ENCODE results near the gene GRIK4. TPM values are rescaled to one million over a fixed set of nuclear protein-coding genes. Genes with fewer than 3 reads are reported as not detected.

Gene GRIK4
- total RNA-seq, 1 experiment from 2014 or later = not detected

GRCh38 chr11:120972621-120973020 lies 461.1 kb downstream of the GRIK4 start:
- no peaks in the 10 kb centered on the region for H3K79me2 ChIP-seq (ENCODE audit: low read depth)
- POLR2A ChIA-PET (ENCODE audit: unreplicated experiment) = no interaction called here
- H2AFZ ChIP-seq = no peak overlapping the region
- no peak overlapping the region for H3K4me3 ChIP-seq
- H3K9me2 ChIP-seq (ENCODE audit: insufficient read depth) = no peaks in the 10 kb centered on the region
- no peaks in the 10 kb centered on the region for H3K36me3 ChIP-seq (ENCODE audit: low read depth)
- DNase-seq = no peak
- H4K20me1 ChIP-seq (ENCODE audit: insufficient read depth) = no peaks in the 10 kb centered on the region
- intact Hi-C loops (cut with micrococcal nuclease; ENCODE audit: unreplicated experiment) = no loop called here
- H3K4me2 ChIP-seq = no peak overlapping the region
- TF ChIP-seq CTCF (conservative IDR thresholded peaks at IDR 0.05) = no peak
- no peak for TF ChIP-seq EZH2 (IDR thresholded peaks at IDR 0.05; ENCODE audit: low read depth)
- H3K4me1 ChIP-seq (replicated peaks; ENCODE audit: insufficient read depth) = no peaks in the 10 kb centered on the region
- H3K27me3 ChIP-seq (ENCODE audit: insufficient read depth, low read depth) = peaks cover 98% of the 10 kb centered on the region
- CTCF ChIA-PET = no interaction called here
- no peak overlapping the region for H3K27ac ChIP-seq
- no TSS peak for BruUV-seq (replicated peaks)
- no peaks in the 10 kb centered on the region for H3K9me3 ChIP-seq (ENCODE audit: insufficient read depth, low read depth)
- H3F3A ChIP-seq (ENCODE audit: insufficient read depth, low read depth) = no peaks in the 10 kb centered on the region

- Histone ChIP-seq H3K36me3 (ENCODE audit: low read depth) (no peaks in the 10 kb centered on the region), H3F3A (ENCODE audit: insufficient read depth, low read depth) (no peaks in the 10 kb centered on the region), H3K9me3 (ENCODE audit: insufficient read depth, low read depth) (no peaks in the 10 kb centered on the region; the same call in 1 of the 2 replicates), H3K4me1 (replicated peaks; ENCODE audit: insufficient read depth) (no peaks in the 10 kb centered on the region), H3K4me2 (no peak overlapping the region), H3K27ac (no peak overlapping the region), H4K20me1 (ENCODE audit: insufficient read depth) (no peaks in the 10 kb centered on the region), H3K4me3 (no peak overlapping the region), H3K79me2 (ENCODE audit: low read depth) (no peaks in the 10 kb centered on the region), H3K9me2 (ENCODE audit: insufficient read depth) (no peaks in the 10 kb centered on the region), H2AFZ (no peak overlapping the region), H3K27me3 (ENCODE audit: insufficient read depth, low read depth) (peaks cover 98% of the 10 kb centered on the region)
- intact Hi-C loops (cut with micrococcal nuclease; ENCODE audit: unreplicated experiment) = no loop called here
- TF ChIP-seq CTCF (conservative IDR thresholded peaks at IDR 0.05) = no peak
- TF ChIP-seq EZH2 (IDR thresholded peaks at IDR 0.05; ENCODE audit: low read depth) = no peak
- DNase-seq = no peak
- ChIA-PET CTCF (no interaction called here), POLR2A (ENCODE audit: unreplicated experiment) (no interaction called here)
- BruUV-seq (replicated peaks) = no TSS peak
These were observed 462.0 kb downstream of the GRIK4 start for GRCh38 chr11:120973501-120973900.

GRCh38 chr11:120974466-120974865 lies 462.9 kb downstream of the GRIK4 start:
- POLR2A ChIA-PET (ENCODE audit: unreplicated experiment) = no interaction called here
- no peak for DNase-seq

More at GRCh38 chr11:120974466-120974865, 462.9 kb downstream of the GRIK4 start:
- Histone ChIP-seq H3K27ac (no peak overlapping the region), H3K27me3 (ENCODE audit: insufficient read depth, low read depth) (peaks cover 98% of the 10 kb centered on the region), H2AFZ (no peak overlapping the region), H3K9me2 (ENCODE audit: insufficient read depth) (no peaks in the 10 kb centered on the region), H3F3A (ENCODE audit: insufficient read depth, low read depth) (no peaks in the 10 kb centered on the region), H3K9me3 (ENCODE audit: insufficient read depth, low read depth) (no peaks in the 10 kb centered on the region; the same call in 1 of the 2 replicates), H3K4me1 (replicated peaks; ENCODE audit: insufficient read depth) (no peaks in the 10 kb centered on the region), H3K4me2 (no peak overlapping the region), H3K79me2 (ENCODE audit: low read depth) (no peaks in the 10 kb centered on the region), H4K20me1 (ENCODE audit: insufficient read depth) (no peaks in the 10 kb centered on the region), H3K4me3 (no peak overlapping the region), H3K36me3 (ENCODE audit: low read depth) (no peaks in the 10 kb centered on the region)
- CTCF ChIA-PET = no interaction called here
- no peak for TF ChIP-seq EZH2 (IDR thresholded peaks at IDR 0.05; ENCODE audit: low read depth)
- no peak for TF ChIP-seq CTCF (conservative IDR thresholded peaks at IDR 0.05)
- no TSS peak for BruUV-seq (replicated peaks)
- intact Hi-C loops (cut with micrococcal nuclease; ENCODE audit: unreplicated experiment) = no loop called here
